ENCODE results near the gene GMPR2. TPM values are rescaled to one million over a fixed set of nuclear protein-coding genes. Genes with fewer than 3 reads are reported as not detected.

The GMPR2 gene
- total RNA-seq: 10 to 100 TPM; 26.2 to 40.2 (median 34.2) TPM
- long read RNA-seq, partial matches to known transcripts: 2 of 9 reads
- long read RNA-seq, other reads (novel, unspliced or antisense): 2 of 9 reads

DNA sequence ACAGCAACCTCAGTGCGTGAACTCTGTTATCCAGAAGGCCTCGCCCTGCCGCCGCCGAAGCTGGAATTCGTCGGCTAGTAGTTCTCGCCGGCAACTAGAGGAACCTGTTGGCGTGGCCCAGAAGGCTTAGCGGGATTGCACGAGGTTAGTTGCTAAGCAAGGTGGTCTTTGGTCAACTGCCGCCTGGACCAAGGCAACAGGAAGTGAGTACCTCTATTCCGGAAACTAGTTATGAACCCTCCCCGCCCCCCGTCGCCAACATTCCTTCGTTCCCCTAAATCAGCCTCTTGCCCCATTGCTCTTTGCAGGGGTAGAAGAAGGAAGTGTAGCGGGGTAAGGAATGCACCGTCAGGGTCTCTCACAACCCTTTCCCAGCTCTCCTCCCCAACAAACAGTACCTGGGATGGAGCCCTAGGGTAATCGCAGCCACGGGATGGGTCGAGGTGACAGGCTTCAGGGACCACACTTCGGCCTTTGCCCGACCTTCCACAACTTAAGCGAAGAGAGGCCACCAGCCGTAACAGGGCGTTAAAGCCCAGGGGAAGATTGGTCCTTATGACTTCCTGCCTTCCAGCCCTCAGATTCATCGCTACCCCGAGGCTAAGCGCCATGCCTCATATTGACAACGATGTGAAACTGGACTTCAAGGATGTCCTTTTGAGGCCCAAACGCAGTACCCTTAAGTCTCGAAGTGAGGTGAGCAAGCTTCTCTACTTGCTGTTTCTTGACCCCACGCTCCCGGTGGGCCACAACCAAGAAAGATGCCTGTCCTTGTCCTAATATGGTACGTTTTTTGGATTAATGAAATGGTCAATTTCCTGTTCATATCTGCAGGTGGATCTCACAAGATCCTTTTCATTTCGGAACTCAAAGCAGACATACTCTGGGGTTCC lies at the start of gene GMPR2:
TSS of gene GMPR2 (plus strand) at position 285 of the 893 bp plus-strand sequence. CDS start at position 610, 325 bp downstream.
- 3% methylated on average over 33 of the region's 38 CpGs for WGBS (ENCODE audit: insufficient coverage, low coverage, low lambda C conversion rate, missing lambda C conversion rate)
- DNase-seq: peak in 1 of 3 donors; percentile 63

DNA sequence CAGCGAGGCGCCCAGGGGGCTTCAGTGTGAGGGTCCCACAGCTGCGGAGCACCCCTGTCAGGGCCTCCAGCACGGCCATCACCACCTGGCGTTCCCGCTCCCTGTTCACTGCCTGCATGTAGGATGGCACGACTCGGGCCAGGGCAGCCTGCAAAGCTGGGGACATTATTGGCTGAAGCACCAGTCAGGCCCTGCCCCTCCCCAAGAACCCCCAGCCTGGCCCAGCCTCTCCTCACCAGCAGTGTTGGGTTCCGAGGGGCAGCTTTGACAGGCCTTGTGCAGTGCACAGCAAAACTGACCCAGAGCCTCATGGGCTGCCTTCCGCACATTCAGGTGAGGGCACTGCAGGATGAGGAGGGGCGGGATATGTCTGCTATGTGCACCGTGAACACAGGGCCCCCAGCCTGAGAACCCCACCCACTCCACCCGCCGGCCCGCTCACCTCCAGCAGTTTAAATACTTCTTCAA lies 49.7 kb upstream of the GMPR2 start:
- no peaks in the 10 kb centered on the region for H3K27me3 ChIP-seq
- no peak overlapping the region for H3K4me3 ChIP-seq
- DNase-seq (peak in 1 of 3 donors; percentile 44), ATAC-seq (no peak)
- no peaks in the 10 kb centered on the region for H3K9me3 ChIP-seq
- H3K4me1 ChIP-seq: peaks cover 0 to 30% (median 15%) of the 10 kb centered on the region in 4 donors
- intact Hi-C loops (cut with DNase I): no loop called here
- TF ChIP-seq POLR2A (IDR thresholded peaks at IDR 0.05): no peak
- TF ChIP-seq, protein P1, sequence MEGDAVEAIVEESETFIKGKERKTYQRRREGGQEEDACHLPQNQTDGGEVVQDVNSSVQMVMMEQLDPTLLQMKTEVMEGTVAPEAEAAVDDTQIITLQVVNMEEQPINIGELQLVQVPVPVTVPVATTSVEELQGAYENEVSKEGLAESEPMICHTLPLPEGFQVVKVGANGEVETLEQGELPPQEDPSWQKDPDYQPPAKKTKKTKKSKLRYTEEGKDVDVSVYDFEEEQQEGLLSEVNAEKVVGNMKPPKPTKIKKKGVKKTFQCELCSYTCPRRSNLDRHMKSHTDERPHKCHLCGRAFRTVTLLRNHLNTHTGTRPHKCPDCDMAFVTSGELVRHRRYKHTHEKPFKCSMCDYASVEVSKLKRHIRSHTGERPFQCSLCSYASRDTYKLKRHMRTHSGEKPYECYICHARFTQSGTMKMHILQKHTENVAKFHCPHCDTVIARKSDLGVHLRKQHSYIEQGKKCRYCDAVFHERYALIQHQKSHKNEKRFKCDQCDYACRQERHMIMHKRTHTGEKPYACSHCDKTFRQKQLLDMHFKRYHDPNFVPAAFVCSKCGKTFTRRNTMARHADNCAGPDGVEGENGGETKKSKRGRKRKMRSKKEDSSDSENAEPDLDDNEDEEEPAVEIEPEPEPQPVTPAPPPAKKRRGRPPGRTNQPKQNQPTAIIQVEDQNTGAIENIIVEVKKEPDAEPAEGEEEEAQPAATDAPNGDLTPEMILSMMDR (IDR thresholded peaks at IDR 0.05): no peak
- WGBS (ENCODE audit: insufficient coverage, low coverage, low lambda C conversion rate, missing lambda C conversion rate): no CpG with 5 or more reads among the region's 15 CpGs
- H3K27ac ChIP-seq: no peak overlapping the region
- peaks cover 0 to 46% (median 18%) of the 10 kb centered on the region in 4 donors for H3K36me3 ChIP-seq

More for the DNA sequence above, at the start of gene GMPR2:
- no peaks in the 10 kb centered on the region for H3K27me3 ChIP-seq
- H3K9me3 ChIP-seq: no peaks in the 10 kb centered on the region
- TF ChIP-seq, protein P1 (IDR thresholded peaks at IDR 0.05): no peak
- no peak for TF ChIP-seq POLR2A (IDR thresholded peaks at IDR 0.05)
- peak within 1 kb of the TSS; percentile 81 to 97 (median 95) for H3K4me3 ChIP-seq
- ATAC-seq: peak; percentile 64 to 77 (median 69)
- H3K36me3 ChIP-seq: peaks cover 0 to 25% (median 15%) of the 10 kb centered on the region in 4 donors
- intact Hi-C loops (cut with DNase I): no loop called here
- H3K27ac ChIP-seq: peak within 1 kb of the TSS; percentile 74 to 85 (median 76)
- peaks cover 0 to 39% (median 8%) of the 10 kb centered on the region in 4 donors for H3K4me1 ChIP-seq

DNA sequence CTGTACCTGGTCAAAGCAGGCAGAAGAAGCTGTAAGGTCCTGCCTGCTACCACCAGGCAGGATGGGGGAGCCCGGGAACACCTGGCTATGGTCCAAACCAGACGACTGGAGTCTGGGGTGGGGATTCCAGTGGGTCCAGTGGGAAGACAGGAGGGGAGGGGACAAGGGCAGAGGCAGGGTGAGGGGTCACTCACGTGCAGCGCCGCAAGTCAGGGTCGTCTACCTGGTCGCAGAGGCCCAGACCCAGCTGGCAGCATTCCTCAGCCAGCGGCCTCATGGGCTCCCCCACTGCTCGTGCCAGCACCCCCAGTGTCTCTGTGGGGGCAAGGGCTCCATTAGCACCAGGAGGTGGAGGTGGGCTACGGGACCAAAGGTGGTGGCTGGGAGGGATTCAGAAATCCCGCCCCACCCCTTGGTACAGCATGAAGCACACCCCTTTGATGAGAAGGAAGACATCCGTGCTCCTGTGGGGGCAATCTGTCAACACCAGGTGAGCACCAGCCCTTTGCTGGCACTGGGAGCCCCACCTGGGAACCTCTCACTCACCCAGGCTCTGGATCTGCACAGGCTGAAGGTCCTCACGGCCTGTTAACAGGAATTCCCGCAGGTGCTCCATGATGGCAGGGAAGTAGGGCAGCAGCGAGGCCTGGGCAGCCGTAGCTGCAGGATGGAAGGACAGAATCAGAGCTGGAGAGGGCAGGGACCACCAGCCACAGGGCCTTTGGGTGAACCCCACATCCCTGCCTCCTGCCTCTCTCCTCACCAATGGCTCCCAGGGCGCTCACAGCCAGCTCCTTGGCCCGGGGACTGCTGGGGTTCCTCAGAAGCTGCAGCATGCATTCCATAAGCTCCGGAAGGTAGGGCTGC lies 48.4 kb upstream of the GMPR2 start:
- H3K27ac ChIP-seq: no peak overlapping the region
- no peak for TF ChIP-seq POLR2A (IDR thresholded peaks at IDR 0.05)
- TF ChIP-seq, protein P1 (IDR thresholded peaks at IDR 0.05): no peak
- 83% methylated on average over 5 of the region's 19 CpGs for WGBS (ENCODE audit: insufficient coverage, low coverage, low lambda C conversion rate, missing lambda C conversion rate)
- intact Hi-C loops (cut with DNase I): no loop called here
- no peaks in the 10 kb centered on the region for H3K9me3 ChIP-seq
- peaks cover 0 to 46% (median 16%) of the 10 kb centered on the region in 4 donors for H3K36me3 ChIP-seq
- no peak overlapping the region for H3K4me3 ChIP-seq
- no peak for ATAC-seq
- peak in 1 of 3 donors; percentile 44 for DNase-seq
- H3K4me1 ChIP-seq: peaks cover 0 to 27% (median 11%) of the 10 kb centered on the region in 4 donors
- no peaks in the 10 kb centered on the region for H3K27me3 ChIP-seq

DNA sequence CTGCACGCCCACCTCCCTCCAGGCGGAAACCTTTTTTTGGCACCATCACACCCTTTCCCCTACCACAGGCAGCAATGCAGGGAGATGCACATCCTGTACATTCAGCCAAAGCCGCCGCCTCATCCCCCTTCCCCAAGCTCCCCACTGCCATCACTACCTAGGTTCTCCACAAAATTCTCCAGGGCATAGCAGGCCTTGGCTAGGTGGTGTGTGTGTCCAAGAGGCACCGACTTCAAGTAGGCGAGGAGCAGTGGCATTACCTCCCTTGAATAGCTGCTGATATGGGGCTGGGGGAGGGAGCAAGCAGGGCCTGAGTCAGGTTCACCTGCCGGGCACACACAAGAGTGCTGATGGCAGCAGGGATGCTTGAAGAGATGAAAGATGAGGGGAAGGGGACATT lies 47.7 kb upstream of the GMPR2 start:
- H3K27me3 ChIP-seq: no peaks in the 10 kb centered on the region
- intact Hi-C loops (cut with DNase I): no loop called here
- peaks cover 0 to 20% (median 8%) of the 10 kb centered on the region in 4 donors for H3K4me1 ChIP-seq
- DNase-seq (peak in 1 of 3 donors; percentile 40), ATAC-seq (no peak)
- no peak overlapping the region for H3K27ac ChIP-seq
- TF ChIP-seq POLR2A (IDR thresholded peaks at IDR 0.05): no peak
- TF ChIP-seq, protein P1 (IDR thresholded peaks at IDR 0.05): no peak
- no peak overlapping the region for H3K4me3 ChIP-seq
- H3K9me3 ChIP-seq: no peaks in the 10 kb centered on the region
- H3K36me3 ChIP-seq: peaks cover 0 to 46% (median 13%) of the 10 kb centered on the region in 4 donors
- 100% methylated on average over 4 of the region's 7 CpGs for WGBS (ENCODE audit: insufficient coverage, low coverage, low lambda C conversion rate, missing lambda C conversion rate)
